ENCODE data around the gene ERP44.

The ERP44 gene

DNA sequence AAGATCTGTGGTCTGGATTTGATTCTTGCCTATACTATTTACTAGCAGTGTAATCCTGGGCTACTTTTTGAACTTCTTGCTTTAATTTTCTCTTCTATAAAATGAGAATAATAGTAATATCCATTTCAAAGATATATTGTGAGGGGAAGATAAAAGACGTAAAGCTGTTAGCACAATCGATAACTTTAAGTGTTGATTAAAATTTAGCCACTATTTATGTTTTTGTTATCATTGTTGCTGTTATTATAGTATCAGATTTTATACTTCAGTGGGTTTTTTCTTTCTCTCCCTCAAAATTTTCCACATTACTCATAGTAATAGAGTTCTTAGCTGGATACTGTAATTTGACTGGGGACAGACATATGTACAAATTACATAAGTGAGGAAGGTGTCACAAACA, 150.3 kb downstream of the ERP44 start:
- TF ChIP-seq, protein P1, sequence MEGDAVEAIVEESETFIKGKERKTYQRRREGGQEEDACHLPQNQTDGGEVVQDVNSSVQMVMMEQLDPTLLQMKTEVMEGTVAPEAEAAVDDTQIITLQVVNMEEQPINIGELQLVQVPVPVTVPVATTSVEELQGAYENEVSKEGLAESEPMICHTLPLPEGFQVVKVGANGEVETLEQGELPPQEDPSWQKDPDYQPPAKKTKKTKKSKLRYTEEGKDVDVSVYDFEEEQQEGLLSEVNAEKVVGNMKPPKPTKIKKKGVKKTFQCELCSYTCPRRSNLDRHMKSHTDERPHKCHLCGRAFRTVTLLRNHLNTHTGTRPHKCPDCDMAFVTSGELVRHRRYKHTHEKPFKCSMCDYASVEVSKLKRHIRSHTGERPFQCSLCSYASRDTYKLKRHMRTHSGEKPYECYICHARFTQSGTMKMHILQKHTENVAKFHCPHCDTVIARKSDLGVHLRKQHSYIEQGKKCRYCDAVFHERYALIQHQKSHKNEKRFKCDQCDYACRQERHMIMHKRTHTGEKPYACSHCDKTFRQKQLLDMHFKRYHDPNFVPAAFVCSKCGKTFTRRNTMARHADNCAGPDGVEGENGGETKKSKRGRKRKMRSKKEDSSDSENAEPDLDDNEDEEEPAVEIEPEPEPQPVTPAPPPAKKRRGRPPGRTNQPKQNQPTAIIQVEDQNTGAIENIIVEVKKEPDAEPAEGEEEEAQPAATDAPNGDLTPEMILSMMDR (IDR thresholded peaks at IDR 0.05; ENCODE audit: control insufficient read depth, extremely low read depth, insufficient read depth) = no peak
- DNase-seq (ENCODE audit: low read depth) = no peak
- H3K4me3 ChIP-seq (ENCODE audit: low read depth, low read length) = no peak overlapping the region

DNA sequence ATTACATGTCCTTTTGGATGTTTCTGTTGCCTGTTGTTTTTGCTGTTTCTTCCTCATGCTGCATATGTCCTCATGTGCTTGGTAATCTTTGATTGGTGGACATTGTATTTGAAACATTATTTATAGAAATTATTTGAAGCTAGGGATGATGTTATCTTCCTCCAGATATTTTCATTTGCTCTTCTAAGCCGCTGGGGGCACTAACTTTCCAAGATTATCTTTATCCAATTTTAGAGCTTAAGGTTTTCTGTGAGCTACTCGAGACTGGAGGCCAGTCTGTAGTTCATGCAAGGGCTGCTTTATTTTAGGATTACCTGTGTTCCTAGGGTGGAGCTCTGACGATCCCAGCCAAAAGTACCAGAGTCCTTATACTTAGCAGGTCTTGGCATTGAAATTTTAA, 151.4 kb downstream of the ERP44 start:
- TF ChIP-seq, protein P1 (IDR thresholded peaks at IDR 0.05; ENCODE audit: control insufficient read depth, extremely low read depth, insufficient read depth) = no peak
- H3K4me3 ChIP-seq (ENCODE audit: low read depth, low read length) = no peak overlapping the region
- no peak for DNase-seq (ENCODE audit: low read depth)

DNA sequence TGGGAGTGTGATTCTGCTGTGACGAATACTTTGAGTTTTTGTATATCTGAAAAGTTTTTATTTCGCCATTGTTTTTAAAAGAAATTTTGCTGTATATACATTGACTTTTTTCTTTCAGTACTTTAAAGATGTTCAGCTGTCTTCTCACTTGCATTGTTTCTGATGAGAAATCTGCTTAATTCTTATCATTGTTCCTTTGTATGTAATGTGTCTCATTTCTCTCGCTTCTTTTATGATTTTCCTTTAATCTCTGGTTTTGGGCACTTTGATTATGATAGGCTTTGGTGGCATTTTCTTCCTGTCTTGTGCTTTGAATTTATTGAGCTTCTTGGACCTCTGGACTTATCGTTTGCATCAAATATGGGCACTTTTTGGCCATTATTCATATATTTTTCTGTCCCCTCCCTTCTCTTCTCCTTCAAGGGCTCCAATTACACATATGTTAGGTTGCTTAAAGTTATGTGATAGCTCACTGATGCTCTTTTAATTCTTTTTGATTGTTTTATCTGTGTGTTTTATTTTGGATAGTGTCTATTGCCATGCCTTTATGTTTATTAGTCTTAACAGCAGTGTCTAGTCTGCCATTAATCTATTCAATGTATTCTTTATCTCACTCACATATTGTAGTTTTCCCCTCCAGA, 161.7 kb downstream of the ERP44 start:
- no peak for DNase-seq (ENCODE audit: low read depth)
- H3K4me3 ChIP-seq (ENCODE audit: low read depth, low read length) = no peak overlapping the region
- TF ChIP-seq, protein P1 (IDR thresholded peaks at IDR 0.05; ENCODE audit: control insufficient read depth, extremely low read depth, insufficient read depth) = no peak

DNA sequence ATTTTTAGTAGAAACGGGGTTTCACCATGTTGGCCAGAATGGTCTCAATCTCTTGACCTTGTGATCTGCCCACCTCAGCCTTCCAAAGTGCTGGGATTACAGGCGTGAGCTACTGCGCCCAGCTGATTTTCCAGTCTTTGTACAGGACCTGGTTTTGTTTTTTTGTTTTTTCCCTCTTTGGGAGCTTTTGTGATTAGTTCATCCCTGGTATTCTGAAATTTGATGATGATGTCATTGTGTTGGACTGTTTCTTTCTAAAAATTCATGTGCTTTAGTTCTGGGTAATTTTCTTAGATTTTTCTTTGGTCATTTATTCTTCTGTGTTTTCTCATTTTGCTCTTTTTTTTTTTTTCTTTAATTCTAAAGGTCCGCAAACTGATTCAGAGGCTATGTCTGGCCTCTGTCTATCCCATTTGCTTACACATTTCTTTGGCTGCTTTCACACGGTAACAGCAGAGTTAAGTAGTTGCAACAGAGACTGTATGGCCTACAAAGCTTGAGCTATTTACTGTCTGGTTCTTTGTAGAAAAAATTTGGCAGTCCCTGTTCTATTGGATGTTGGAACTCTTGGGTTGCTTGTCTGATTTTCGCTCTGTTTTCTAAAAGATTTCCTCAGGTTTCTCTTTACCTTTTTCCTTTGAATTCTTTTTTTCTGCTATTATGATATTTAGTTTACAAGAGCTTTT, 167.5 kb downstream of the ERP44 start:
- no peak for DNase-seq (ENCODE audit: low read depth)
- TF ChIP-seq, protein P1 (IDR thresholded peaks at IDR 0.05; ENCODE audit: control insufficient read depth, extremely low read depth, insufficient read depth) = no peak
- no peak overlapping the region for H3K4me3 ChIP-seq (ENCODE audit: low read depth, low read length)

DNA sequence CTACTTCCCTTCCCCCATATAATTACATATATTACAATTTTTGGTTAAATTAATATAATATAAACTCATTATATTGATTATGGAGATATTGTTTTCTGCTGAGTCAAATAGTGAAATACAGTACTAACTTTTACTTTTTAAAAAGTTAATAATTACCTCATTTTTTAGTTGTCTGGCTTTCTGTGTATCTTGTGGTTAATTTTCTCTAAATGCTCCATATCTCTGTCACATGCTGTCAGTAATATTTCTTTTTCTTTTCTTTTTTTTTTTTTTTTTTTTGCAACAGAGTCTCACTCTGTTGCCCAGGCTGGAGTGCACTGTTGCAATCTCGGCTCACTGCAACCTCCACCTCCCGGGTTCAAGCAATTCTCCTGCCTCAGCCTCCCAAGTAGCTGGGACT, 169.1 kb downstream of the ERP44 start:
- no peak for DNase-seq (ENCODE audit: low read depth)
- H3K4me3 ChIP-seq (ENCODE audit: low read depth, low read length) = no peak overlapping the region
- TF ChIP-seq, protein P1 (IDR thresholded peaks at IDR 0.05; ENCODE audit: control insufficient read depth, extremely low read depth, insufficient read depth) = no peak

Measured in LNCaP clone FGC (cell line).